Brain microvascular endothelial cell (primary cell): ENCODE measurements around the gene NCOR1.

Experiments used
- DNase-seq: peaks from one replicate; pipeline ENCODE4 v3.0.0-alpha.2; 2020
- H3K27ac ChIP-seq: fragments of 250-450 bp; sonication (Bioruptor Pico); 2 replicates; pipeline ENCODE4 v1.5.1; 2020; ENCODE audit warnings: mild to moderate bottlenecking, moderate library complexity
- H3K27me3 ChIP-seq: fragments of 250-450 bp; sonication (Bioruptor Pico); replicated peaks from 2 replicates; pipeline ENCODE4 v1.5.1; 2020; ENCODE audit warnings: mild to moderate bottlenecking
- H3K36me3 ChIP-seq: fragments of 250-450 bp; sonication (Bioruptor Pico); replicated peaks from 2 replicates; pipeline ENCODE4 v1.5.1; 2020; ENCODE audit warnings: mild to moderate bottlenecking
- H3K4me3 ChIP-seq: 2 replicates; pipeline ENCODE4 v1.5.1; 2011; ENCODE audit warnings: low read depth, mild to moderate bottlenecking, control low read depth, low read length, moderate library complexity
- CTCF ChIP-seq: IDR thresholded peaks from 2 replicates; pipeline ENCODE4 v1.5.1; 2011; ENCODE audit warnings: low read depth, mild to moderate bottlenecking, moderate library complexity, low read length, control low read depth, inconsistent platforms; ENCODE audit errors: missing control alignments
- in situ Hi-C: cut with HindIII; loops from 2 replicates; pipeline ENCODE4 v1.10.0; 2017; ENCODE audit warnings: low sequenced_read_pairs, low pct_ligation_motif_present

Gene NCOR1

GRCh38 chr17:16033729-16034349, 181.5 kb downstream of the NCOR1 start:
- TF ChIP-seq CTCF = no peak
- Histone ChIP-seq H3K4me3 (no peak overlapping the region), H3K27ac (no peak overlapping the region), H3K36me3 (peaks cover 57% of the 10 kb centered on the region), H3K27me3 (no peaks in the 10 kb centered on the region)
- DNase-seq = no peak
- in situ Hi-C loops = no loop called here

GRCh38 chr17:16027708-16028584, 187.4 kb downstream of the NCOR1 start:
- H3K36me3 ChIP-seq = peaks cover 62% of the 10 kb centered on the region
- H3K27ac ChIP-seq = peak overlapping the region; percentile 96
- no peak for TF ChIP-seq CTCF
- in situ Hi-C loops = no loop called here
- peak; percentile 94 for DNase-seq
- no peaks in the 10 kb centered on the region for H3K27me3 ChIP-seq
- H3K4me3 ChIP-seq = no peak overlapping the region

GRCh38 chr17:16026895-16027294, 188.4 kb downstream of the NCOR1 start:
- Histone ChIP-seq H3K36me3 (peaks cover 59% of the 10 kb centered on the region), H3K27me3 (no peaks in the 10 kb centered on the region), H3K27ac (peak overlapping the region; percentile 96), H3K4me3 (no peak overlapping the region)
- no peak for TF ChIP-seq CTCF
- no peak for DNase-seq
- in situ Hi-C loops = no loop called here

- peaks cover 65% of the 10 kb centered on the region for H3K36me3 ChIP-seq
- no peak for TF ChIP-seq CTCF
- no peak for DNase-seq
- H3K27ac ChIP-seq = no peak overlapping the region
- in situ Hi-C loops = no loop called here
- H3K4me3 ChIP-seq = no peak overlapping the region
- H3K27me3 ChIP-seq = no peaks in the 10 kb centered on the region
These were observed 190.1 kb downstream of the NCOR1 start for GRCh38 chr17:16025202-16025601.

- Histone ChIP-seq H3K27me3 (no peaks in the 10 kb centered on the region), H3K27ac (no peak overlapping the region), H3K4me3 (no peak overlapping the region), H3K36me3 (peaks cover 59% of the 10 kb centered on the region)
- no peak for DNase-seq
- in situ Hi-C loops = no loop called here
- no peak for TF ChIP-seq CTCF
These were observed 191.5 kb downstream of the NCOR1 start for GRCh38 chr17:16023881-16024280.
